Fibroblast of lung (primary cell): ENCODE results near the gene SEMA5B. TPM values are rescaled to one million over a fixed set of nuclear protein-coding genes. Genes with fewer than 3 reads are reported as not detected.

Experiments used
- DNase-seq, 2 donors: peaks; one replicate each; pipeline versions ENCODE4 v3.0.0 to v3.0.0-alpha.2; 2010; ENCODE audit warnings: low read depth in 2 of 2
- H2AFZ ChIP-seq: 2 replicates; pipeline ENCODE4 v1.5.1; 2012; ENCODE audit warnings: low read length, control low read depth, inconsistent platforms
- H3K27ac ChIP-seq: 2 replicates; pipeline ENCODE4 v1.5.1; 2011; ENCODE audit warnings: low read length, control low read depth; ENCODE audit not compliant: insufficient read depth
- H3K27me3 ChIP-seq: 2 replicates; pipeline ENCODE4 v1.5.1; 2011; ENCODE audit warnings: mild to moderate bottlenecking, low read length; ENCODE audit not compliant: control insufficient read depth, insufficient read depth
- H3K36me3 ChIP-seq: 2 replicates; pipeline ENCODE4 v1.5.1; 2011; ENCODE audit warnings: low read length; ENCODE audit not compliant: control insufficient read depth, insufficient read depth
- H3K4me1 ChIP-seq: 2 replicates; pipeline ENCODE4 v1.5.1; 2011; ENCODE audit warnings: low read length; ENCODE audit not compliant: control insufficient read depth, insufficient read depth; ENCODE audit errors: extremely low read depth
- H3K4me2 ChIP-seq: 2 replicates; pipeline ENCODE4 v1.5.1; 2011; ENCODE audit warnings: low read length, control low read depth; ENCODE audit not compliant: insufficient read depth; ENCODE audit errors: extremely low read depth
- H3K4me3 ChIP-seq, 4 experiments: fragments of 200-600 bp in 1 of 4; sonication (generic) in 1 of 4; replicated peaks in 1 of 4; 2 replicates each; pipeline ENCODE4 v1.5.1; 2011 to 2016; ENCODE audit warnings: low read length in 4 of 4, low read depth in 3 of 4, mild to moderate bottlenecking in 3 of 4, control low read depth in 2 of 4, inconsistent platforms in 1 of 4, mixed read lengths in 1 of 4; ENCODE audit not compliant: insufficient read depth in 1 of 4; ENCODE audit errors: control extremely low read depth in 1 of 4
- H3K79me2 ChIP-seq: 2 replicates; pipeline ENCODE4 v1.5.1; 2012; ENCODE audit warnings: mild to moderate bottlenecking, low read length, inconsistent platforms; ENCODE audit not compliant: control insufficient read depth, insufficient read depth
- H3K9ac ChIP-seq: 2 replicates; pipeline ENCODE4 v1.5.1; 2011; ENCODE audit warnings: mild to moderate bottlenecking, low read length, control low read depth; ENCODE audit not compliant: insufficient read depth
- H3K9me3 ChIP-seq: 2 replicates; pipeline ENCODE4 v1.5.1; 2012; ENCODE audit warnings: low read depth, low read length; ENCODE audit not compliant: control insufficient read depth, insufficient read depth
- H4K20me1 ChIP-seq: 2 replicates; pipeline ENCODE4 v1.5.1; 2011; ENCODE audit warnings: low read length; ENCODE audit not compliant: control insufficient read depth, insufficient read depth; ENCODE audit errors: extremely low read depth
- CTCF ChIP-seq, 2 donors: IDR thresholded peaks in 1 of 2; conservative IDR thresholded peaks in 1 of 2; 1 replicate in 1 of 2; 2 replicates in 1 of 2; pipeline ENCODE4 v1.5.1; 2011 to 2012; ENCODE audit warnings: low read length in 2 of 2, control low read depth in 1 of 2, inconsistent platforms in 1 of 2, low read depth in 1 of 2, mild to moderate bottlenecking in 1 of 2
- EZH2 ChIP-seq: IDR thresholded peaks from 2 replicates; pipeline ENCODE4 v1.5.1; 2012; ENCODE audit warnings: low read length, control low read depth, mild to moderate bottlenecking; ENCODE audit errors: missing control alignments
- polyA plus RNA-seq, 2 donors: library from polyadenylated mRNA; depleted of rRNA in 1 of 2; stranded (reverse) in 1 of 2; unstranded in 1 of 2; fragments of >200 nt; gene quantifications; 2 replicates each; pipeline ENCODE4 v1.2.1, GENCODE V29; 2011 to 2012; ENCODE audit warnings: missing spikeins in 1 of 2
- total RNA-seq: library from RNA; depleted of rRNA; stranded (reverse); fragments of >200 nt; gene quantifications from 2 replicates; pipeline ENCODE4 v1.2.1, GENCODE V29; 2014

Gene SEMA5B
- total and polyA plus RNA-seq, 2 donors (not counting 1 experiment from before 2014, with no cell fraction given), result not detected

DNA sequence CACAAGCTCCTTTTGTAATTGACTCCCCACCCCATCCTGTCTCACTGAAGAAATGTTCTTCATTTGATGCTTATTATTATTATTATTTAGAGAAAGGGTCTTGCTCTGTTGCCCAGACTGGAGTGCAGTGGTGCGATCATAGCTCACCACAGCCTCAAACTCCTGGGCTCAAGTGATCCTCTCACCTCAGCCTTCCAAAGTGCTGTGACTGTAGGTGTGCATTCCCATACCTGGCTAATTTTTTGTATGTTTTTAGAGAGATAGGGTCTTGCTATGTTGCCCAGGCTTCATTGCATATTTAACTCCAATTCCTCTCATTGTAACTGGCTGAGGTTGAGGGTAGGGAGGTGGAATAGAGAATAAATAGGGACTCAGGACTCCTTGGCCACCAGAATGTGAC, 22.3 kb downstream of the SEMA5B start:
- H4K20me1 ChIP-seq, result no peaks in the 10 kb centered on the region
- H3K79me2 ChIP-seq, result no peaks in the 10 kb centered on the region
- H3K4me3 ChIP-seq, result no peak overlapping the region
- H3K27ac ChIP-seq, result no peak overlapping the region
- no peak overlapping the region for H3K4me2 ChIP-seq
- H3K27me3 ChIP-seq, result peaks cover 37% of the 10 kb centered on the region
- H2AFZ ChIP-seq, result no peak overlapping the region
- H3K9ac ChIP-seq, result no peak overlapping the region
- TF ChIP-seq CTCF (conservative IDR thresholded peaks at IDR 0.05 in 1 of 2, IDR thresholded peaks at IDR 0.05 in 1 of 2; ENCODE audit: low read depth in 1 of 2, low read length in 2 of 2), result no peak
- DNase-seq, result no peak
- no peaks in the 10 kb centered on the region for H3K4me1 ChIP-seq
- no peaks in the 10 kb centered on the region for H3K9me3 ChIP-seq
- no peaks in the 10 kb centered on the region for H3K36me3 ChIP-seq

DNA sequence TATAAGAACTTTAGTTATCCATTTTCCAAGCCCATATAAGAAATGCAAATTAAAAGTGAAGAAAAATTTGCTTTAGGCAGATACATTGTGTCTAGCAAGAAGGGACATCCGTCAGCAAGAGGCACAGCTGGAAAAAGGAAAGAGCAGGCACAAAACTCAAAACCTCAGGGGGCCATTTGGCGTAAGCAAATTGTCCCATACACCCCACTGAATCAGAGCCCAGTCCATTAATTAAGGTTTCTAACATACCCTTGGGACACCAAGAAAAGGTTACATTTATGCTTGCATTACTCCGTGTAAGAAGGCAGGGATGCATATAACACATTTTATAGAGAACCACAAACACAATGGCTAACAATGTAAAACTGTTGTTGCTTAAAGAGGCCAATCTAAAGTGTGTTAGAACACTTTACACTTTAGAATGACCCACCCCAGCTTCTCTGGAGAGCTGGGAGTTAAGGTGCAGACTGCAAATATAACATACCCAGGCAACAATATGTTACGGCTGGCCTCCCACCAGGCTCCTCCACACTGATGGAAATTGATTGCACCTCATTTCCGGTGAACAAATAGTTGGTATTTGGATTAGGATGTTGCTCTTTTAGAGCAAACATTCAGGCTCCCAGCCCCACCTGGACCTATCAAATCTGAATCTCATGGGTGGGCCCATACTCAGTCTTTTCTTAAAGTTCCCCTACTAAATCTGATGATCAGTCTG, 23.2 kb downstream of the SEMA5B start:
- no peak for TF ChIP-seq CTCF (conservative IDR thresholded peaks at IDR 0.05 in 1 of 2, IDR thresholded peaks at IDR 0.05 in 1 of 2; ENCODE audit: low read depth in 1 of 2, low read length in 2 of 2)
- TF ChIP-seq EZH2, result no peak
- Histone ChIP-seq H3K4me1 (no peaks in the 10 kb centered on the region), H3K4me2 (no peak overlapping the region), H3K36me3 (no peaks in the 10 kb centered on the region), H3K27me3 (peaks cover 30% of the 10 kb centered on the region), H4K20me1 (no peaks in the 10 kb centered on the region), H2AFZ (no peak overlapping the region), H3K9me3 (no peaks in the 10 kb centered on the region), H3K79me2 (no peaks in the 10 kb centered on the region), H3K27ac (no peak overlapping the region), H3K4me3 (no peak overlapping the region), H3K9ac (no peak overlapping the region)
- no peak for DNase-seq

GRCh38 chr3:123002749-123003497, 24.6 kb downstream of the SEMA5B start:
- DNase-seq, result no peak
- Histone ChIP-seq H4K20me1 (no peaks in the 10 kb centered on the region), H3K4me2 (no peak overlapping the region), H3K9me3 (no peaks in the 10 kb centered on the region), H3K9ac (no peak overlapping the region), H3K36me3 (no peaks in the 10 kb centered on the region), H3K4me3 (no peak overlapping the region), H2AFZ (no peak overlapping the region), H3K79me2 (no peaks in the 10 kb centered on the region), H3K4me1 (no peaks in the 10 kb centered on the region), H3K27ac (no peak overlapping the region), H3K27me3 (peaks cover 27% of the 10 kb centered on the region)
- no peak for TF ChIP-seq CTCF (conservative IDR thresholded peaks at IDR 0.05 in 1 of 2, IDR thresholded peaks at IDR 0.05 in 1 of 2; ENCODE audit: low read depth in 1 of 2, low read length in 2 of 2)
- no peak for TF ChIP-seq EZH2
